ENCODE measurements around the gene FBXL16. TPM values are rescaled to one million over a fixed set of nuclear protein-coding genes. Genes with fewer than 3 reads are reported as not detected.

FBXL16 gene
- total and polyA plus RNA-seq, 9 of the 15 experiments (the other 6 are each of a cell fraction or from before 2014, with no cell fraction given): 0.21 to 8.2 (median 1.7) TPM

DNA sequence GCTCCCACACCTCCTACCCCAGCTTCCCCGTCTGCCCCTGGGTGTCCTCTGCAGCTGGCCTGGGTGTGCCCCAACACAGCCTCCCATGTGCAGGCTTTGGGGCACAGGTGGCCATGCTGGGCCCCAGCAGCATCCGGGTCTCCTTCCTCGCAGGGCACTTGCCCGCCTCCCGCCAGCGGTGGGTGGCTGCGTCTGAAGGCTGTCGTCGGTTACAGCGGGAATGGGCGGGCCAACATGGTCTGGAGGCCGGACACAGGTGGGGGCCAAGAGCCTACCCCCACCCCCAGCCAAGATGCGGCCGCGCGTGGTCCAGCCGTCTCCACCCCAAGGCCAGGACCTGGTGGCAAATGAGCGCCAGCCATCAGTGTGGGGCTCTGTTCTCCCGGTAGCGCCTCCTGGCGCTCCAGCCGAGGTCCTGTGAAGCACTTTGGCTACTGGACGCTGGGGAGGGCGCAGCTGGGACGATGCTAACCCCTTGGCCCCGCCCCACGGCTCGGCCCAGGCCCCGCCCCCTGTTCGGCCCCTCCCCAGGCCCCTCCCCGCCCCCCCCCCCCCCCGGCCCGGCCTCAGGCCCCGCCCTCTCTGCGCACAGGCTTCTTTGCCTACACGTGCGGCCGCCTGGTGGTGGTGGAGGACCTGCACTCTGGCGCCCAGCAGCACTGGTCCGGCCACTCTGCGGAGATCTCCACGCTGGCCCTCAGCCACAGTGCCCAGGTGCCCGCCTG lies 45.0 kb downstream of the FBXL16 start (continued):
- TF ChIP-seq, protein P1, sequence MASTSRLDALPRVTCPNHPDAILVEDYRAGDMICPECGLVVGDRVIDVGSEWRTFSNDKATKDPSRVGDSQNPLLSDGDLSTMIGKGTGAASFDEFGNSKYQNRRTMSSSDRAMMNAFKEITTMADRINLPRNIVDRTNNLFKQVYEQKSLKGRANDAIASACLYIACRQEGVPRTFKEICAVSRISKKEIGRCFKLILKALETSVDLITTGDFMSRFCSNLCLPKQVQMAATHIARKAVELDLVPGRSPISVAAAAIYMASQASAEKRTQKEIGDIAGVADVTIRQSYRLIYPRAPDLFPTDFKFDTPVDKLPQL (IDR thresholded peaks at IDR 0.05; ENCODE audit: extremely low read depth, insufficient read length): no peak
- no peak for TF ChIP-seq HDAC8 (tag; IDR thresholded peaks at IDR 0.05)
- no peak for TF ChIP-seq NFRKB (IDR thresholded peaks at IDR 0.05; ENCODE audit: low read depth)
- TF ChIP-seq PHF20 (IDR thresholded peaks at IDR 0.05; ENCODE audit: partially characterized antibody): no peak
- TF ChIP-seq, protein P2, sequence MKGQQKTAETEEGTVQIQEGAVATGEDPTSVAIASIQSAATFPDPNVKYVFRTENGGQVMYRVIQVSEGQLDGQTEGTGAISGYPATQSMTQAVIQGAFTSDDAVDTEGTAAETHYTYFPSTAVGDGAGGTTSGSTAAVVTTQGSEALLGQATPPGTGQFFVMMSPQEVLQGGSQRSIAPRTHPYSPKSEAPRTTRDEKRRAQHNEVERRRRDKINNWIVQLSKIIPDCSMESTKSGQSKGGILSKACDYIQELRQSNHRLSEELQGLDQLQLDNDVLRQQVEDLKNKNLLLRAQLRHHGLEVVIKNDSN (CRISPR knock-in tag; IDR thresholded peaks at IDR 0.05): peak; percentile 50; the same call in 1 of the 2 replicates
- no peak for TF ChIP-seq ZNF57 (CRISPR knock-in tag; IDR thresholded peaks at IDR 0.05)
- no peak for TF ChIP-seq CSDE1 (IDR thresholded peaks at IDR 0.05)
- peak; percentile 50; the same call in 1 of the 2 replicates for TF ChIP-seq CREM (IDR thresholded peaks at IDR 0.05; ENCODE audit: low read depth)
- TF ChIP-seq PML (IDR thresholded peaks at IDR 0.05; ENCODE audit: low read length): no peak
- no peak for TF ChIP-seq PYGO2 (tag; IDR thresholded peaks at IDR 0.05)
- TF ChIP-seq RBM39 (optimal IDR thresholded peaks at IDR 0.05; ENCODE audit: low read depth, low read length): no peak
- no peak for TF ChIP-seq ZNF780A (CRISPR knock-in tag; IDR thresholded peaks at IDR 0.05)
- TF ChIP-seq, protein P3, sequence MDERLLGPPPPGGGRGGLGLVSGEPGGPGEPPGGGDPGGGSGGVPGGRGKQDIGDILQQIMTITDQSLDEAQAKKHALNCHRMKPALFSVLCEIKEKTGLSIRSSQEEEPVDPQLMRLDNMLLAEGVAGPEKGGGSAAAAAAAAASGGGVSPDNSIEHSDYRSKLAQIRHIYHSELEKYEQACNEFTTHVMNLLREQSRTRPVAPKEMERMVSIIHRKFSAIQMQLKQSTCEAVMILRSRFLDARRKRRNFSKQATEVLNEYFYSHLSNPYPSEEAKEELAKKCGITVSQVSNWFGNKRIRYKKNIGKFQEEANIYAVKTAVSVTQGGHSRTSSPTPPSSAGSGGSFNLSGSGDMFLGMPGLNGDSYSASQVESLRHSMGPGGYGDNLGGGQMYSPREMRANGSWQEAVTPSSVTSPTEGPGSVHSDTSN (CRISPR knock-in tag; IDR thresholded peaks at IDR 0.05; ENCODE audit: low read depth): no peak
- TF ChIP-seq, protein P3 (tag; conservative IDR thresholded peaks at IDR 0.05; ENCODE audit: low read depth): no peak
- TF ChIP-seq RFX1 (IDR thresholded peaks at IDR 0.05): no peak
- TF ChIP-seq, protein P4, sequence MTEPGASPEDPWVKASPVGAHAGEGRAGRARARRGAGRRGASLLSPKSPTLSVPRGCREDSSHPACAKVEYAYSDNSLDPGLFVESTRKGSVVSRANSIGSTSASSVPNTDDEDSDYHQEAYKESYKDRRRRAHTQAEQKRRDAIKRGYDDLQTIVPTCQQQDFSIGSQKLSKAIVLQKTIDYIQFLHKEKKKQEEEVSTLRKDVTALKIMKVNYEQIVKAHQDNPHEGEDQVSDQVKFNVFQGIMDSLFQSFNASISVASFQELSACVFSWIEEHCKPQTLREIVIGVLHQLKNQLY (CRISPR knock-in tag; conservative IDR thresholded peaks at IDR 0.05): no peak
- peak; percentile 92 for TF ChIP-seq HNRNPL (IDR thresholded peaks at IDR 0.05; ENCODE audit: low read depth, low read length)
- TF ChIP-seq MTA3 (IDR thresholded peaks at IDR 0.05; ENCODE audit: borderline replicate concordance): no peak; the same call in 1 of the 2 replicates
- TF ChIP-seq RHOXF2B (CRISPR knock-in tag; conservative IDR thresholded peaks at IDR 0.05): no peak
- TF ChIP-seq SLC30A9 (CRISPR knock-in tag; IDR thresholded peaks at IDR 0.05): no peak
- TF ChIP-seq MCM7 (IDR thresholded peaks at IDR 0.05): no peak
- TF ChIP-seq TEAD1 (CRISPR knock-in tag; IDR thresholded peaks at IDR 0.05): no peak
- TF ChIP-seq MYBL2 (IDR thresholded peaks at IDR 0.05; ENCODE audit: low read depth): no peak
- TF ChIP-seq MYBL2 (CRISPR knock-in tag; IDR thresholded peaks at IDR 0.05; ENCODE audit: borderline replicate concordance): no peak
- TF ChIP-seq MAFK (IDR thresholded peaks at IDR 0.05; ENCODE audit: low read length): no peak
- no peak for TF ChIP-seq ZFP36 (IDR thresholded peaks at IDR 0.05; ENCODE audit: low read depth, low read length, partially characterized antibody)
- no peak for TF ChIP-seq YBX1 (IDR thresholded peaks at IDR 0.05)

Measured in K562 (cell line).